Astrocyte (in vitro differentiated cells and primary cell): ENCODE measurements around the gene LASP1.

Experiments
- EZH2 ChIP-seq: IDR thresholded peaks from 2 replicates; pipeline ENCODE4 v1.6.1; 2012; ENCODE audit warnings: mild to moderate bottlenecking, low read length, inconsistent platforms; ENCODE audit not compliant: insufficient read depth
- TF ChIP-seq, protein P1 (sequence below): IDR thresholded peaks from 2 replicates; pipeline ENCODE4 v1.5.1; 2011; ENCODE audit warnings: low read depth, mild to moderate bottlenecking, inconsistent platforms, low read length, moderate library complexity; ENCODE audit not compliant: insufficient read depth

DNA sequence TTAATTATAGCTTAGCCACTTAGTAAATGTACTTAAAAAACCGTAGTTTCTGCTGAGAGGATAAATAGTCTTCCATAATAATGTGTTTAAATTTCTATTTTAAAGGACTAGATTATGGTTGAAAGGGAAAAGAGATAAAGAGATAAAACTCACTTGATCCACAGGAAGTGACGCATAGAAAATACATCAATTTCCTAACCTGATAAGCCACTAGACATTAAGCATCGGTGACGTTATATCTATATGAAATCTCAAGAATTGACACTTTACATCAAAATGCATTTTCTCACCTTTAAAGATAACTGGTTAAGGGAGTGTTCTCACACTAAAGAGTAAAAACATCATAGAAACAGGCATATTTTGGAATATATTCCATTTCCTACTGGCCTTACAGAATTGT lies 91.6 kb downstream of the LASP1 start:
- TF ChIP-seq EZH2, result no peak
- TF ChIP-seq, protein P1, sequence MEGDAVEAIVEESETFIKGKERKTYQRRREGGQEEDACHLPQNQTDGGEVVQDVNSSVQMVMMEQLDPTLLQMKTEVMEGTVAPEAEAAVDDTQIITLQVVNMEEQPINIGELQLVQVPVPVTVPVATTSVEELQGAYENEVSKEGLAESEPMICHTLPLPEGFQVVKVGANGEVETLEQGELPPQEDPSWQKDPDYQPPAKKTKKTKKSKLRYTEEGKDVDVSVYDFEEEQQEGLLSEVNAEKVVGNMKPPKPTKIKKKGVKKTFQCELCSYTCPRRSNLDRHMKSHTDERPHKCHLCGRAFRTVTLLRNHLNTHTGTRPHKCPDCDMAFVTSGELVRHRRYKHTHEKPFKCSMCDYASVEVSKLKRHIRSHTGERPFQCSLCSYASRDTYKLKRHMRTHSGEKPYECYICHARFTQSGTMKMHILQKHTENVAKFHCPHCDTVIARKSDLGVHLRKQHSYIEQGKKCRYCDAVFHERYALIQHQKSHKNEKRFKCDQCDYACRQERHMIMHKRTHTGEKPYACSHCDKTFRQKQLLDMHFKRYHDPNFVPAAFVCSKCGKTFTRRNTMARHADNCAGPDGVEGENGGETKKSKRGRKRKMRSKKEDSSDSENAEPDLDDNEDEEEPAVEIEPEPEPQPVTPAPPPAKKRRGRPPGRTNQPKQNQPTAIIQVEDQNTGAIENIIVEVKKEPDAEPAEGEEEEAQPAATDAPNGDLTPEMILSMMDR, result no peak
